M059J (cell line): ENCODE results near the gene TRIM37. TPM values are rescaled to one million over a fixed set of nuclear protein-coding genes. Genes with fewer than 3 reads are reported as not detected.

Source experiments
- DNase-seq: peaks from one replicate; pipeline ENCODE4 v3.0.0-alpha.2; 2012; ENCODE audit warnings: low read depth
- total RNA-seq: library from RNA; depleted of rRNA; stranded (reverse); fragments of >200 nt; shearing (Covaris generic); gene quantifications from 2 replicates; pipeline ENCODE4 v1.2.3, GENCODE V29; 2014; rRNA removed

Gene TRIM37
- total RNA-seq, 1 experiment from 2014 or later = 35.7 TPM

- DNase-seq = no peak
Observed at GRCh38 chr17:58947411-58947810, 159.3 kb downstream of the TRIM37 start.

- no peak for DNase-seq
Observed at GRCh38 chr17:58944166-58944565, 162.5 kb downstream of the TRIM37 start.

- no peak for DNase-seq
Observed at GRCh38 chr17:58936295-58936694, 170.4 kb downstream of the TRIM37 start.

GRCh38 chr17:58932956-58933355 is 173.7 kb downstream of the TRIM37 start:
- no peak for DNase-seq

Other genes starting within 250 kb of the TRIM37 start
- gene SKA2, start 48.3 kb upstream of the TRIM37 start, total RNA-seq = 131 and 134 TPM in 2 replicates
- gene PRR11, start 48.9 kb upstream of the TRIM37 start, total RNA-seq = 18.7 and 28.1 TPM in 2 replicates
- gene SMG8, start 103.2 kb upstream of the TRIM37 start, total RNA-seq = 15.6 and 21.8 TPM in 2 replicates
- 2.9 TPM in 1 of 2 replicates, not detected in the other for gene GDPD1, start 113.6 kb upstream of the TRIM37 start, total RNA-seq
- gene YPEL2, start 224.8 kb upstream of the TRIM37 start, total RNA-seq = 1.7 and 2.7 TPM in 2 replicates